Left colon (tissue), 2 donors: Measurements from ENCODE around the gene METTL16. TPM values are rescaled to one million over a fixed set of nuclear protein-coding genes. Genes with fewer than 3 reads are reported as not detected.

Source experiments
- ATAC-seq: fragments of 200-7000 bp; cut with Tn5 transposase; one replicate; pipeline ENCODE4 v1.9.1; 2020; ENCODE audit warnings: mild to moderate bottlenecking, moderate library complexity
- DNase-seq, 2 donors: peaks; one replicate each; pipeline ENCODE4 v3.0.0-alpha.2; 2020
- intact Hi-C, 2 donors: fragments of 100-400 bp; cut with DNase I in 1 of 2; cut with micrococcal nuclease in 1 of 2; formaldehyde crosslinking; loops; one replicate each; pipeline versions ENCODE4 v1.11.2 to v1.14.0; 2022; cut with DNase I, micrococcal nuclease
- total RNA-seq, 2 donors: library from RNA; stranded (reverse); fragmentation: NEBNext Ultra II Directional; extraction: Animal tissue kit (Norgen Biotek cat#: 25700); gene quantifications; one replicate each; pipeline ENCODE4 v1.2.1, GENCODE V29; 2021
- donor health status: DM: no; HTN: no; CAD: no.
- donor health status: DM: yes; HTN: yes; CAD: no.

Gene METTL16
- total RNA-seq, 2 donors from 2014 or later, result 13.7 to 14.2 TPM

DNA sequence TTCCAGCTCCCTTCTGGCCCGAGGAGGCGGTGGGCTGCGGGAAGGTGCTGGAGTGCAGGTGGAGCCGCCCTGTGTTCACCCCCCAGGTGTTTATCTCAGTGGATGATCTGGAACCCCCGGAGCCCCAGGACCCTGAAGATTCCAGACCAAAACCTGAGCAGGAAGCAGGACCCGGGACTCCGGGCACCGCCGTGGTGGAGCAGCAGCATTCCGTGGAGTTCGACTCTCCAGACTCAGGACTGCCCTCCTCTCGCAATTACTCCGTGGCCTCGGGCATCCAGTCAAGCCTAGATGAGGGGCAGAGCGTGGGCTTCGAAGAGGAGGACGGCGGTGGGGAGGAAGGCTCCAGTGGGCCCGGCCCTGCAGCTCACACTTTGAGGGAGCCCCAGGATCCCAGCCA is 136.3 kb downstream of the METTL16 start:
- intact Hi-C loops, result no loop called here
- no peak for DNase-seq
- ATAC-seq, result no peak

DNA sequence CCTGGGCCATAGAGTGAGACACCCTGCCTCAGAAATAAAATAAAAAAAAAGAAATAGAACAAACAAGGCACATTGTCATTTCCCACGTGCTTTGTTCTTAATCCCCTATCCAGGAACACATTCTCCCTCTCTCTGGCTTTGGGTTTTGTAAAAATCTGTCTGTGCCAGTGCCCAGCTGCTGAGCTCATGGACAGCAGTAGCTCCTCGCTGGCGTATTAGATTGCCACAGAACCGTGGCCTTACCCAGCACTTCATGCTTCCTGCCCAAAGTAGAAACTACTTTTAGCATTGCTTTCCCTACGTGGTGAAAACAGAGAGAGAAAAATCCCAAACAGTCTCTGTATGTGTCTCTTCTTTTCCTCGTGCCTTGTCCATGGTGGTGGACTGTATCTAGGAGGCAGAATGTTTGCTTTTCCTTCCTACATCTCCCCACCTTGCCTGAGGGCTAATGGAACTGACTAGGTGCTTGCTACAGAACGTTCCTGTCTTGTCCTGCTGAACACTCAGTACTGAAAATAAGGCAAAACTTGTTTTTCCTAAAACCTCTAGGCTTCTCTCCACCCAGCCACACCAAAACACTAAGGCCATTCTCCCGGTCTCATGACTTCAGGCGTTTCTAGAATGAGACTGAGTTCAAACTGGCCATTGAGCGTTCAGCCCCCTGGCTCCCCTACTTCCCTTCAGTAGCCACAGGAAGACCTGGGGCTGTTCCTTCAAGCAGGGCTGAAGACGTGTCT is 137.0 kb downstream of the METTL16 start:
- DNase-seq (no peak), ATAC-seq (no peak)
- intact Hi-C loops, result no loop called here

GRCh38 chr17:2373179-2373578 is 138.5 kb downstream of the METTL16 start:
- no peak for DNase-seq
- intact Hi-C loops, result no loop called here
- no peak for ATAC-seq

DNA sequence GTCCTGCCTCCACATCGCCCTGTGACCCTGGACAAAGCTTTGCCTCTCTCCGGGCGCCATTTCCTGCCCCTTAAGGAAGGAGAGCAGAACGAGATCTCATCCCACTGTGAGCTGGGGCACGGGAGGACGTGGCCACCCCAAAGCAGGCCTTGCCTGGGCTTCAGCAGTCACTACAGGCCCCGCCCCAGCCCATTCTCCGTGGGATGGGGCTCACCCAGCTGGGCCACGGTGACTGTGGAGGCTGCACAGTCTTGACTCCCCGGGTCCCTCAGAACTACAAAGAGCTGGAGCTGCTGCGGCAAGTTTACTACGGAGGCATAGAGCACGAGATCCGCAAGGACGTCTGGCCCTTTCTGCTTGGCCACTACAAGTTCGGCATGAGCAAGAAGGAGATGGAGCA is 139.0 kb downstream of the METTL16 start:
- no peak for ATAC-seq
- DNase-seq, result no peak
- intact Hi-C loops, result no loop called here

DNA sequence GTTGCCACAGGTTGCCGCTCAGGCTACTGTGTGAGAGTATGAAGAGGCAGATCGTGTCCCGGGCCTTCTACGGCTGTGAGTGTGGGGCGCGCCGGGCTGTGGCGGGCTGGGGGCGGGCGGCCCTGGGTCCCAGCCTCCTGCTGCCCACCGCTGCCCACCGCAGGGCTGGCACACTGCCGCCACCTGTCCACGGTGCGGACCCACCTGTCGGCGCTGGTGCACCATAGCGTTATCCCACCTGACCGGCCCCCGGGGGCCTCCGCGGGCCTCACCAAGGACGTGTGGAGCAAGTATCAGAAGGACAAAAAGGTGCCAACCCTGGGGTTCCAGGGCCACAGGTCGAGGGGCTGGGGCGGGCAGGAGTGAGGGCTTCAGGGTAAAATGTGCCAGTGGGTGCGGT is 139.5 kb downstream of the METTL16 start:
- DNase-seq (no peak), ATAC-seq (no peak)
- intact Hi-C loops, result no loop called here

DNA sequence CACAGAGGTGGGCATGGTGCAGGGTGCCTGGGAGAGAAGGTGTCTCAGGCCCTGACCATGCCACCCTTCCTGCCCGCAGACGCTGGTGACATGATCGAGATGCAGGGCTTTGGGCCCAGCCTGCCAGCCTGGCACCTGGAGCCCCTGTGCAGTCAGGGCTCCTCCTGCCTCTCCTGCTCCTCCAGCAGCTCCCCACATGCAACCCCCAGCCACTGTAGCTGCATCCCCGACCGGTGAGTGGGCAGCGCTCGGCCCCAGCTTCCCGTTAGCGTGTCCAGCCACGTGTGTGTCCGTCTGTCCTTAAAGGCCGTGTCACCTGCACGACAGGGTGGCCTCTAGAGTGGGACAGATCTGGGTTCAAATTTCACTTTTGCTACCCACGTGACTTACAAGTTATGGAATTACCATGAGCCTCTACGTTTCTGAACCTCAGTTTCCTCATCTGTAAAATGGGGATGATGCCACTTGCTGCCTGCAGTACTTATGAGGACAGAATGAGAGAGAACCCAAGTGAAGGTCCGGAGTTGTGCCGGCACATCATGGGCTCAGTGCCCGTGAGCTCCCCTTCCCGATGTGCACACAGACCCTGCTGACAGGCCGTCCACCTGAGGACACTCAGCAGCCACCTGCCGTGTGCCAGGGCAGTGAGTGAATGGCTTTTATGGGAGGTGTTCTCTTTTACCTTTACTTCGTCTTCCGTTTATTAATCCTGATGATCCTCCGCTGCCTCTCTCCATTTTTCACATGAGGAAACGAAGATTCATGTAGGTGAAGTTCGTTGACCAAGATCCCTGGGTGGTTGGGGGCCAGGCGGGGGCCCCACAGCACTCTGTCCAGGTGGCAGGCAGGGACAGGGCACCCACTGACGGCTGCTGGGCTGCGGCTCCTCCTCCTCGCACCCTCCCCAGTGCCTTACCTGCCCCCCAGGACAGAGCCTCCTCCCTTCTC is 140.2 kb downstream of the METTL16 start:
- DNase-seq, result no peak
- ATAC-seq, result no peak
- intact Hi-C loops, result no loop called here

- DNase-seq (no peak), ATAC-seq (no peak)
- intact Hi-C loops, result no loop called here
Observed at GRCh38 chr17:2370211-2370589, 141.5 kb downstream of the METTL16 start.

DNA sequence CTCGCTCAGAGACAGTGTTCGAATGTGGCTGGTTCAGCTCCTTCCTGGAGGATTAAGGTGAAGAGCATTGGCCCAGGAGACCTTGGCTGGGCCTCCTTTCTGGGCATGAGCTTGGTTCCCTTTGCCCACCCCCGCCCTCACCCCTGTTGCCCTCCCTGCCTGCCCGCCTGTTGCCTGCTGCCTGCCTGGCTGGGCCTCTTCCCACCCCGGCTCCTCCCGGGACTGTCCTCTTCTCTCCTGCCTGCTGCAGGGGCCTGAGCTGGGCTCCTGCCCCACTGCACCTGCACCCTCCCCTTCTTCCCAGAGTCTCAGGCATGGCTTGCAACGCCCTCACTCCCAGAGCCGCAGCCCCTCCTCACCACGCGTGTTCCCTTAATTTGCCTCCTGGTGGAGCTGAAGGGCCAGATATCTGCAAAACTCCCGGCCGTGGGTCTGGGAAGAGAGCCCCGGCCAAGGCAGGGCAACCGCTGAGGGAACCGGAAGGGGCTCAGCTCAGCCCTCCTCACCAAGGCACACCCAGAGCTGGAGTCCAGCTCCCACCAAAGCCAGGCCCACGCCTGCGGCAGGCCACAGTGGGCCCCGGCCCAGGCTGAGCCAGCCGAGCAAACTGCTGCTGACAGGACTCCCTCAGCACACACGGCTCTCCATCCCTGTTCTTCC is 142.0 kb downstream of the METTL16 start:
- ATAC-seq (no peak), DNase-seq (no peak)
- intact Hi-C loops, result no loop called here

DNA sequence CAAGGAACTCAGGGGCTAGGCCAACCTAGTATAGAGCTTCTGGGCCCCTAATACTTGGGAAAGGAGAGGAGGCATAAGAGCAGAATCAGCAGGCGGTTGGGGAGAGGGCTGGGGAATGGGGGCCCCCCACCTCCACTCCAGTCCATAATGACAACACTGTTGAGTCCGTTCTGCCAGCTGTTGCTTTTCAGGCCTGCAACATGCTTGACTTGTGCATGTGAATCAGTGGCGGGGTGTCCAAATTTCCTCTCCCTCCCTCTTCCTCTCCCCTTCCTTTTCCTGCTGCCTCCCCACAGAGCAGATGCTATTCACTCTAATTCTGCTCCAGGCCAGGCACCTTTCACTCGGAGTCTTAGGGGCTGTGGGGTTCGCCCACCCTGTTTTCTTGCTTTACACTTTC is 142.6 kb downstream of the METTL16 start:
- ATAC-seq, result no peak
- no peak for DNase-seq
- intact Hi-C loops, result no loop called here

- ATAC-seq (peak; percentile 51), DNase-seq (no peak)
- intact Hi-C loops, result no loop called here
Observed at GRCh38 chr17:2368359-2368758, 143.3 kb downstream of the METTL16 start.

GRCh38 chr17:2366747-2367494 is 144.8 kb downstream of the METTL16 start:
- ATAC-seq, result no peak
- intact Hi-C loops, result no loop called here
- no peak for DNase-seq

Other genes with a start within 250 kb of the METTL16 start
- gene SMG6, start 208.1 kb downstream of the METTL16 start, total RNA-seq, result 10 to 100 TPM; 27.8 to 29.4 TPM
- 1 to 10 TPM; 8.5 to 9.9 TPM for gene SRR, start 207.9 kb downstream of the METTL16 start, total RNA-seq
- 10 to 100 TPM; 11.8 to 16.4 TPM for gene TSR1, start 175.4 kb downstream of the METTL16 start, total RNA-seq
- 10 to 100 TPM; 29.6 to 35.3 TPM for gene SGSM2, start 174.4 kb downstream of the METTL16 start, total RNA-seq
- gene MNT, start 110.8 kb downstream of the METTL16 start, total RNA-seq, result 10 to 100 TPM; 22.3 to 25.6 TPM
- gene PAFAH1B1, start 81.8 kb upstream of the METTL16 start, total RNA-seq, result 100 to 1,000 TPM; 117 to 120 TPM
- gene CLUH, start 199.9 kb upstream of the METTL16 start, total RNA-seq, result 100 to 1,000 TPM; 129 to 174 TPM
- 1 to 10 TPM in 1 of 2 donors, under 1 TPM in 1; 0.92 to 1.5 TPM for gene CCDC92B, start 237.8 kb upstream of the METTL16 start, total RNA-seq